HG03354 (cell line): Measurements from ENCODE around the gene SPDYA.

ENCODE experiments used
- ATAC-seq: cut with Tn5 transposase; IDR thresholded peaks from one replicate; pipeline ENCODE4 v1.9.1; 2021; ENCODE audit warnings: mild to moderate bottlenecking; ENCODE audit not compliant: unreplicated experiment, poor library complexity, severe bottlenecking

Gene SPDYA

GRCh38 chr2:28822036-28822435, 11.4 kb downstream of the SPDYA start:
- ATAC-seq: no peak

- ATAC-seq: no peak
These were observed 13.6 kb downstream of the SPDYA start for GRCh38 chr2:28824207-28824606.

- ATAC-seq: no peak
These were observed 14.2 kb downstream of the SPDYA start for GRCh38 chr2:28824870-28825269.

GRCh38 chr2:28828382-28828781, 17.7 kb downstream of the SPDYA start:
- ATAC-seq: no peak

- ATAC-seq: no peak
These were observed 23.3 kb downstream of the SPDYA start for GRCh38 chr2:28833740-28834470.

GRCh38 chr2:28835781-28836180, 25.1 kb downstream of the SPDYA start:
- no peak for ATAC-seq

GRCh38 chr2:28838971-28839370, 28.3 kb downstream of the SPDYA start:
- no peak for ATAC-seq

GRCh38 chr2:28842042-28842441, 31.4 kb downstream of the SPDYA start:
- ATAC-seq: no peak

- no peak for ATAC-seq
These were observed 44.6 kb downstream of the SPDYA start for GRCh38 chr2:28855193-28855592.

GRCh38 chr2:28855977-28856376, 45.3 kb downstream of the SPDYA start:
- ATAC-seq: no peak

- ATAC-seq: no peak
These were observed 58.0 kb downstream of the SPDYA start for GRCh38 chr2:28868611-28869010.

- ATAC-seq: peak; percentile 34
These were observed 59.0 kb downstream of the SPDYA start for GRCh38 chr2:28869494-28870145.

- ATAC-seq: peak; percentile 97
These were observed 59.7 kb downstream of the SPDYA start, which contains the start of gene TRMT61B for GRCh38 chr2:28870146-28870891. TSS of gene TRMT61B (minus strand) at chr2:28870309. CDS start at chr2:28870277, 32 bp downstream.

GRCh38 chr2:28871620-28872019, 61.0 kb downstream of the SPDYA start:
- no peak for ATAC-seq

GRCh38 chr2:28880193-28880592, 69.6 kb downstream of the SPDYA start:
- no peak for ATAC-seq

GRCh38 chr2:28893488-28893887, 82.9 kb downstream of the SPDYA start:
- ATAC-seq: no peak

- ATAC-seq: peak; percentile 89
These were observed 84.0 kb downstream of the SPDYA start, which contains the start of gene WDR43 for GRCh38 chr2:28894470-28895188. TSS of gene WDR43 (plus strand) at chr2:28894667. CDS start at chr2:28894699, 32 bp downstream.

GRCh38 chr2:28895189-28895893, 84.7 kb downstream of the SPDYA start:
- ATAC-seq: peak; percentile 32

GRCh38 chr2:28896906-28897305, 86.3 kb downstream of the SPDYA start:
- ATAC-seq: no peak
